CD4-positive, alpha-beta T cell treated with Interleukin-12 subunit alpha and Interleukin-12 subunit beta, for 1 hour (primary cell): ENCODE data around the gene PARP15.
A peak's percentile ranks its signal among the peaks of the same experiment; 100 is the strongest.
"Not testable (repeated sequence)": the region's sequence is repeated elsewhere in the genome, so short reads cannot be mapped to it uniquely, and the experiment has no call there.

Source experiments
- DNase-seq: peaks from one replicate; pipeline ENCODE4 v3.0.0-alpha.2; 2020

PARP15 gene

DNA sequence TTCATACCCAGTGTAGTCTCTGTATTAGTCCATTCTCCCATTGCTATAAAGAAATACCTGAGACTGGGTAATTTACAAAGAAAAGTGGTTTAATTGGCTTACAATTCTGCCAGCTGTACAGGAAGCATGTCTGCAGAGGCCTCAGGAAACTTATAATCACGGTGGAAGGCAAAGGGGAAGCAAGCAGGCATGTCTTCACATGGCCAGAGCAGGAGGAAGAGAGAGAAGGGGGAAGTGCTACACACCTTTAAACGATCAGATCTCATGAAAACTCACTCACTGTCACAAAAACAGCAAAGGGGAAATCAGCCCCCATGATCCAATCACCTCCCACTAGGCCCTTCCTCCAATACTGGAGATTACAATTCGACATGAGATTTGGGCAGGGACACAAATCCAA, 96.9 kb downstream of the PARP15 start:
- no peak for DNase-seq

DNA sequence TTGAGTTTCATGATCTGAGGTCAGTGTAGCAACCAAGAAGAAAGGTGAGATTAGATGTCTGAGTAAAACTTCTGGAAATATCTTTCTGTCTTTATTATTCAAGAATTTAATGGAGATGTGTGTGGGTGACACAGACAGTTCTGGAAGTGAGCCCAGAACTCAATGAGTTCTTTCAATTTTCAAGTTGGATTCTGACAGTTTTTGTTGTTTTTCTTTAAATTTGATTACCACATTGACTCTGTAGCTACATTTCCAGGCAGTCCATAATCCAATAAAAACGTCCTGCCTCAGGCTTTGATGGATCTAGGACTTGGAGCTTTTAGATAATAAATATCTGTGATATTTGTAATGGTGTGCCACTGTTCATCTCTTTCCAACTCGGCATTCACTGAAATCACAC, 99.3 kb downstream of the PARP15 start:
- no peak for DNase-seq

DNA sequence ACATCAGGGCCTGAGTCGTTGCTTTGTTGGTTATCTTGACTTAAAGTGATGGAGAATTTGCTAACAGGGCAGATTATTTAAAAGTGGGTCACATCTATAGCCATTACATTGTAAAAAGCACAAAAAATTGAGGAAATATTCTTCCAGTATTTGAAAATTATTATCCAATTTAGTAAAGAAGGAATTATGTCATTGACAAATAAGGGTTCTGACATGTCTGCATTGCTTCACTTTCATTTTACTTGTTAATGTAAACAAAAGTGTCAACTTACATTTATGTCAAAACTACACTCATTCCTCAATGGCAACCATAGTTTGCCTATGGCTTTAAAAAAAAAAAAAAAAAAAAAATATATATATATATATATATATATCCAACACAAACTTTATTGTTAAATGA, 99.8 kb downstream of the PARP15 start:
- DNase-seq = no peak

DNA sequence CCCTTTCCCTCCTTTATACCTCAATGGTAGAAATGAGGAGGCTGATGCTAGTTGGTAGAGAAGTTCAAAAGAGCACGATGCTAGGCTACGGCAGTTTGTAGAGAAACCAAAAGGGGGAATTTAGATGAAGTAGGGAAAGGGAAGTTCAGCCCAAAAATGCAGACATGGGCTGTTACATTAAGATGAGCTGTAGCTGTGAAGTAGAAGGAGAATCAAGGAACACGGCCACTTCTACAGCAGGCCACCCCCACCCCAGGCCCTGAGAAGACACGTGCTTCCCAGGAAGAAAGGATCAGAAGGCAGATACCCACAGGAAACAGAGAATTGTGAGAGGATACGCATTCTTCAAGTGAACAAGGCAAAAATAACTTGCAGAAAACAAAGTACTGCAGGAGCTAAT, 101.1 kb downstream of the PARP15 start:
- DNase-seq = no peak

DNA sequence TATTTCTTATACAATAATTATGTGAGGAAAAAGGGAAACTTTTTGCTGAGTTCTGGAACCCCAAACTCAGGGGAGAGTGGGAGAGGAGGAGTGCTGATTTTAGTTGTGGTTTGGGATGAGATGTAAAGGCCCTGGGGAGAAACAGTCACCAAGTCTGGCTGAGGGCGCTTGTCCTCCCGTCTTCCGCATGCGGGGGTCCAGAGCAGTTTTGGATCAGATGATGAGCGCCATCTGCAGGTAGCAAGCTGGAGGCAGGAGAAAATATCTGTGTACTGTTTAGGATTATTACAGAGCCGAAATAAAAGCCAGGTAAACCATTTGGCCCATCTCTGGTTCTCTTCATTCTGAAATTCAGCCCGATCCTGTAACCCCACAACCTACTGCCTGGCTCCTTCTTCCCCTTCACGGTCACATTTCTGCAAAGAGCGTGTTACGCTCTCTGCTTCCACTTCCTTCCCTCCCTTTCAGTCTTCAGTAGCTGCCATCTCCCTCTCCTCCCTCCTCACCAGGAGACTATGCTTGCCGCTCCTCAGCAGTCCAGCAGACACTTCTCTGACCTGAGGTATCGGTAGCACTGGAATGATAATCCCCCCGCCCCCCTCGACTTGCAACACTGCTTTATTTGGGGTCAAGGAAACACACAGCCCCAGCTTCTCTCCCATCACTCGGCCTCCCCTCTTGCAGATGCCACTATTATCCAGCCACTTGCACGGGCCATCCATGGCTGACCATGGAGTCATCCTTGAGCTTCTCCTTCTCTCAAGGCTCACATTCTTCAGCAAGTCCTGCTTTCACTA, 101.8 kb downstream of the PARP15 start:
- DNase-seq = peak; percentile 87

DNA sequence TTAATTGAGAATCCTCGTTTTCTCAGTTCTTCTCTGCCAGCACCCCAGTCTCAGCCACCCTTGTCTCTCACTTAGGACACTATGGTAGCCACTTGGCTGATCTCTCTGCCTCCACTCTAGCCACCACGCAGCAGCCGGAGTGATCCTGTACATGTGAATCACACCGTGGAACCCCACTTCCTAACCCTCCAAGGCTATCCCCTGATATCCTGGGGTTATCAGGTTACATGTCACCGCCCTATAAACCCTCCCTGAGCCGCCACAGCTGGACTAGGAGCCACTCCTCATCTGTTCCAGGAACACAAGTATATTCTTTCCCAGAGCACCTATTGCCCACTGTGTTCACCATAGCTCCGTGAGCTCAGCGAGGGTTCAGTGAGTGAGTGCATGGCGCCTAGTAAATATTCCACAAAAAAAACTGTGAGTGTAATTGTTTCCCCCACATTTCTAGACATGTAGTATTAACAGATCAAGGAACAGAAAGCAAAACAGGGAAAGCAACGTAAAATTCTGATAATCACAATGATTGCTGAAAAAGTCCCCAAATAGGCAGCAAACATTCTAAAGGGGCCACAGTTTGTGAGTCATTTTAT, 102.5 kb downstream of the PARP15 start:
- no peak for DNase-seq

DNA sequence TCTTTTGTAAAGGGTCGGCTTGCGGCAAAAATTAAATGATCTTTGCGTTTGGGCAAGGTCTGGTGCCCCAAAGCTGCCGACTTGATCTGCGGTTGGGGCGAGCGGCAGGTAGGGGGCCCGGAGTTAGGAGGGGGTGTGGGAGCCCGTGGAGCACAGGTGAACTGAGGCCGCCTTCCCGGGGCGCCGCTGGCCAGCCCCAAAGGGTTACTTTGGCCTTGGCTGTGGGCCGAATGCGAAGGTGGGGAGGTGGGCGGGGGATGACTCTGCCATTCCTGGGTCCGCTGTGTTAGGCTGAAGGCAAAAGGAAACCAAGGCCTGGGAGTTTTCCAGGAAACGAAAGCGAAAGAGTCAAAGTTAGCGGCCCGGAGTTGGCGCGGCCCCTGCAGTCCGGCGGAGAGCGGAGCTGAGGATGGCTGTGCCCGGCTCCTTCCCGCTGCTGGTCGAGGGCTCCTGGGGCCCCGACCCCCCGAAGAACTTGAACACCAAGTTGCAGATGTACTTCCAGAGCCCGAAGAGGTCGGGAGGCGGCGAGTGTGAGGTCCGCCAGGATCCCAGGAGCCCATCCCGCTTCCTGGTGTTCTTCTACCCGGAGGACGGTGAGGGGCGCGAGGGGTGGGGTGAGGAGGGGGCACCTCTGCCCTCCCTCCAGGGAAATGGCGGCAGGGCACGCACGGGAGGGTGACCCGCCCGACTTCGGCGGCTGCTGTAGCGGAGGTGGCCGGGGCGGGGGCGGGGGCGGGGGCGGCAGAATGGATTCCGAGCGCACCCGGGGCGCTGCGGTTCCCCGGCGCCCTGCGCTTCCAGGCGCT, 103.2 kb downstream of the PARP15 start, which contains the start of gene PARP14:
TSS of gene PARP14 (plus strand) at position 365 of the 809 bp plus-strand sequence. CDS start at position 410, 45 bp downstream.
- peak; percentile 76 for DNase-seq

DNA sequence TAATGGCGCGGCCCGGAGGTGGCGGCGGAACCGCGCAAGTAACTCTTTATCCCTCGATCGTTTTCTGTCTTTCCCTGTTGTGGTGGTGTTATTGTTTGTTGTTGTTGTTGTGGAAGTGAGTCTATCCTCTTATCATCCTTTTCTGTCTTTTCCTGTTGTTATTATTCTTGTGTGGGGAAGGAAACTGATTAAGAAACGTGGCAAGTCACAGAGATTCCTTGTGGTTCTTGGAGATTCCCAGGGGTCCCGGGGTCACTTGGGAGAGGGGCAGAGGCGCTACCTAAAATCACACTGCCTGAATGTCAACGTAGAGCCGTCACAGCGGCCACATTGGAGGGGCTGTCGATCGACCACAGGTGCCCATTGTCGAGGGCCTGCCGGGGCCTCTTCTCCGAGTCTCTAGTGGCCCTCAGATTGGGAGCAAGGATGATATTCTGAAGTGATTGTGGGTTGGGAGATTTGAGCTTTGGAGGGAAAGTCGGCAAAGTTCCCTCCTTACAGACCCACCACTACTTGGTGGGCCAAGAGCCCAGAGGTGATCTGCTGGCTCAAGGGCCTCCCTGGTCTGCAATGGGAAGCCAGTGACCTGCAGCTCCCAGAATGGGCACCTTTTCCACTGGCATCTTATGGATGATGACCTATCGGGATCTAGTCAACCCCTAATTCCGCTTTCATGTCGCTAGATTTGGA, 104.0 kb downstream of the PARP15 start:
- DNase-seq = no peak

DNA sequence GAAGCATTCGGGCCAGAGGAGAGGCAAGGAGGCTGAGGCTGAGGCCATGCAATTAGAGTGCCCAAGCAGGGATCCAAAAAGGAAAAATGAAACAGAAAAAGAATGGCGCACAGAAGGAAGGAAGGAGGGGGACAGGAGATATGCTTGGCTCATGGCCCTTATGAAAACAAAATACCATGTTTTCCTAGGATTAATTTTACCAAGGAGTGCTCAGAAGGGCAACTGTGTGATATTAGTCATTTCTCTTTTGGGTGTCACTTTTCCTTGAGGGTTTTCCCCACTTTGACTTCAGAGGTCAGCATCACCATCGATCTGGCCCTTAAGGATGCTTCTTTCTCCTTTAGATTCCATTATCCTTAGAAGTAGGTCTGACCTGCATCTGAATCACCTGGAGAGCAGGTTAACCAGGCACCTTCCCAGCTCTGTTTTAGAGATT, 104.5 kb downstream of the PARP15 start:
- no peak for DNase-seq

DNA sequence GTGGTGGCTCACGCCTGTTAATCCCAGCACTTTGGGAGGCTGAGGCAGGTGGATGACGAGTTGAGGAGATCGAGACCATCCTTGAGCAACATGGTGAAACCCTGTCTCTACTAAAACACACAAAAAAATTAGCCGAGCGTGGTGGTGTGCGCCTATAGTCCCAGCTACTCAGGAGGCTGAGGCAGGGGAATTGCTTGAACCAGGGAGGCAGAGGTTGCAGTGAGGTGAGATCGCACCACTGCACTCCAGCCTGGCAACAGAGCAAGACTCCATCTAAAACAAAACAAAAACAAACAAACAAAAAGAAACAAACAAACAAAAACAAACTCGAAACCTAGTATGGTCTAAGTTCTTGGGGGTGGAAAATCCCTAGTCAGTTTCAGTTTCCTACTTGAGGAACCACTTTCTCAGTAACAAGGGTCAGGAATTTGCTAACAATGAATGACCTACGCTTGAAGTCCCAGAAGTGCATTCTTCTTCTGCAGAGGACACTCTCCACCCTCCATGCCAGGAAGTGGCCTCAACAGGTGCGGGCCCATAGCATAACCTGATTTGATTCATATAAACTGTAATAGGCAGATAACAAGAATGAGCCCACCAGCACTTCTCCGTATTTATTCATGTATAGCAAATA, 105.4 kb downstream of the PARP15 start:
- DNase-seq = not testable (repeated sequence)

DNA sequence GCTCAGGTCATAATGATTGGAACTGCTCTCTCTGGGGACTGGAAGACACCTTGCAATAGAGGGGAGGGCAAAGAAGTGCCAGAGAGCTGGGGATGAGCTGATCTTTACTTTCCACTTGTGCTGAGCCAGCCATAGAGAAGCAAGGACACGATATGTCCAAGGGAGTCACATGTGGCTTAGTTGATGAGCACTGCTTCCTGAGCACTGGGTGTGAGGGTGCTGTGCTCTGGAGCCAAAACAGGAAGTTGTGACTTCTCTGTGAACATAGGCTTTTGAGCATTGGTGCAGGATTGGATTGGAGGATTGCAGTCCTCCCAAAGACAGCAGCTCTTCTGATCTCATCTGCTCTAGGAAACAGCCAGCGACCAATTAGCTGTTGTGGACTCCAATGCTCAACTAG, 109.8 kb downstream of the PARP15 start:
- no peak for DNase-seq
